ENCODE results near the gene TRAPPC8.
"Not testable (repeated sequence)": the region's sequence is repeated elsewhere in the genome, so short reads cannot be mapped to it uniquely, and the experiment has no call there.

TRAPPC8 gene

DNA sequence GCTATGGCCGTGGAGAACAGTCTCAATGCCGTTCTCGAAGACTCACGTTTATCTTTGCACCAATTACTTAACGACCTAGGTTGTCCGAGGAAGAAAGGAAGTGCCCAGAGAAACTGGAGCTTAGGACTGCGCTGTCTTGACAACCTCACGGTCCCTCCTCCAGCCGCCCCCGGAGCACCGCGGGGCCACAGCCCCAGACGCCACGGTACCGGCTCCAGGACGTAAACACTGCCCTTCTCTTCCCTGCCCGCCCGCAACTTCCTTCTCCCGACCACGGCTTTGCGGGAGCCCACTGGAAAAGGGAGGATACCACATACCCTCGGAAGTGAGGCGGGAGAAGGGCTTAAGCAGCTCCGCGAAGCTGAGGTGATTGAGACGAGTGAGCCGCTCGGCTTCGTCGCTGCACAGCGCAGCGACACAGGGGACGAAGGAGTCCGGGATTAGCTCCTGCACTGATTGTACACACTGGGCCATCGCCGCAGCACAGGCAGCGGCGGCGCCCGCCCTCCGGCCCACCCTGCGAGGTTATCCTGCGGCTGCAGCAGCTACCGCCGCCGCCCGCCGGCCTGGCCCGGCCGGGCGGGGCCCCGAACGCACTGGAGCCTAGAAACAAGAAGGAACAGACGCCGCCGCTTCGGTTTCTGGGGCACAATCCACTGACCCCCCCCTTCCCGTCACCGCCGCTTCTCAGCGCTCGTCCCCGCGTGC lies 483 bp downstream of the TRAPPC8 start:
- peak; percentile 82 for DNase-seq (ENCODE audit: low spot score)

DNA sequence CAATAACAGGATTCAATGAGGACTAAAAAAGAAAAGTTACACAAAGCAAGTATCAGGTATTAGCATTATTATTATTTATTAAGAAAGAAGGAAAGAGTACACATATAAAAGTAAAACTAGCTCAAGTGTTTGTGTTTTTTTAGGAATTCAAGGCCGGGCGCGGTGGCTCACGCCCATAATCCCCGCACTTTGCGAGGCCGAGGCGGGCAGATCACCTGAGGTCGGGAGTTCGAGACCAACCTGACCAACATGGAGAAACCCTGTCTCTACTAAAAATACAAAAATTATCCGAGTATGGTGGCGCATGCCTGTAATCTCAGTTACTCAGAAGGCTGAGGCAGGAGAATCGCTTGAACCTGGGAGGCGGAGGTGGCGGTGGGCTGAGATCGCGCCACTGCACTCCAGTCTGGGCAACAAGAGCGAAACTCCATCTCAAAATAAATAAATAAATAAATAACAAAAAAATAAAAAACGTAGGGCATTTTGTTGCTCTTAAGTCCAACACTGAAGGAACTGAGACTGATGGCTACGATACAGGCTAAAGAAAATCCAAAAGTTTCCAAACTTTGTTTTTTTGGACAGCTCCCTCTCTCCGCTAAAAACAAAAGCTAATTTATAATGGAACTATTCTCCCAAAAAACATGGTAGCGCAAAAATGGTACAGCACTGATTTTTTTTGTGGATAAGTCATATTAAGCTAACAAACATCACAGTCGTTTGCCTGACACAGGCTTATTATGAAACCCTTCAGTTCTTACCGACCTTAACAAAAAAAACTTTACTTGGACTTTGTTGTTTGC lies 1.7 kb downstream of the TRAPPC8 start:
- DNase-seq (ENCODE audit: low spot score), result no peak

GRCh38 chr18:31934773-31935172 lies 8.2 kb downstream of the TRAPPC8 start:
- DNase-seq (ENCODE audit: low spot score), result not testable (repeated sequence)

DNA sequence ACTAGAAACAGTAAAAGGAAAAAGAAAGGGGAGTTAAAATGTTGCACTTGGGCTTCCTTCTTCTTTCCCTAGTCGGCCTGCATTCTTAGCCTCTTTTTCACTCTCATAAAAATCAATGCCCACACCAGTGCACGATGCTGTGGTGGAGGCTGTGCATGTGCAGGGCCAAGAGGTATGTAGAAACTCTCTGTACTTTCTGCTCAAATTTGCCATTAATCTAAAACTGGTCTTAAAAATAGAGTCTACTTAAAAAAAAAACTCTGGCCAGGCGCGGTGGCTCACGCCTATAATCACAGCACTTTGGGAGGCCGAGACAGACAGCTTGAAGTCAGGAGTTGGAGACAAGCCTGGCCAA lies 11.1 kb downstream of the TRAPPC8 start:
- peak; percentile 15 for DNase-seq (ENCODE audit: low spot score)

DNA sequence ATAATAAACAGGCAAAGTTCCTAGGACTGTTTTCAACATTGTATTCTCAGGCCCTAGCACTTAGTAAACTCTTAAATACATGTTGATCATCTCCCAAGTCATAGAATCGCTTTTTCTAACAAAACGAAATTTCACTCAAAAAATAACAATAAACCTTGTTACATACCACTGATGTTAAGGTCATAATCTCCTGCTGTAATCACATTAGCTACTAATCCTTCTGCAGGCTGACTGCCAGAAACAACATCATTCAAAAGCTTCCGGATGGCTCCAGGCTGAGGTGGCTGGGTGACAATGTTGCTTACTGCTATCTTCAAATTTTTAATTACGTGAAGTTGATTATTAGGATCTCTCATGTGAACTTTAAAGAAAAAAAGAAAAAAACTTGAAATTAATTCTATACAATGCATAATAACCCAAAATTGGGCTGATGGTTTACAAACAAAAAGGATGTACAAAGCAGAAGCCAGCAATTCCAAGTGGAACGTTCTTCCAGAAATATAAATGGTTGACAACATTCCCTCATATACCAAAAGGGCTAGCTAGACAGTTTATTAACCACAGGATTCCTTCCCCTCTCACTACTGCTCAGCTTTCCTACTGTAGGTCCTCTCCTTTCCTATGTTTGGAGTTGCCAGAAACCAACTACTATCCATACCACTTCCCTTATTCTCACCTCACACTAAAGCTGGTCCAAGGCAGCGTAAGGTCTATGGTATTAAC lies 11.6 kb downstream of the TRAPPC8 start:
- peak; percentile 82 for DNase-seq (ENCODE audit: low spot score)

- no peak for DNase-seq (ENCODE audit: low spot score)
Measured at GRCh38 chr18:31929273-31929672, 13.7 kb downstream of the TRAPPC8 start.

- DNase-seq (ENCODE audit: low spot score), result not testable (repeated sequence)
Measured at GRCh38 chr18:31926988-31927387, 15.9 kb downstream of the TRAPPC8 start.

DNA sequence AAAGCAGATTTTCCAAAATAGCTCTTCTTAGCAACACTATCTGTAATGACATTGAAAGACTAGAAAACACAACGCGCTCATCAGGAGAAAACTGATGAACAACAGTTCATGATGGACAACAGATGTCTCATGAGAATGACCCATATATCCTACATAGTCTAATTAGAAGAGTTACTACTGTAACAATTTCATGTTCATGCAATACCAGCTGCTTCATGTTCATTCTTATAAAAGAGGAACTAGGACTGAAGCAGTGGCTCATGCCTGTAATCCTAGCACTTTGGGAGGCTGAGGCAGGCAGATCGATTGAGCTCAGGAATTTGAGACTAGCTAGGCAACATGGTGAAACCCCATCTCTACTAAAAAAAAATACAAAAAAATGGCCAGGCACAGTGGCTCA lies 22.7 kb downstream of the TRAPPC8 start:
- DNase-seq (ENCODE audit: low spot score), result no peak

DNA sequence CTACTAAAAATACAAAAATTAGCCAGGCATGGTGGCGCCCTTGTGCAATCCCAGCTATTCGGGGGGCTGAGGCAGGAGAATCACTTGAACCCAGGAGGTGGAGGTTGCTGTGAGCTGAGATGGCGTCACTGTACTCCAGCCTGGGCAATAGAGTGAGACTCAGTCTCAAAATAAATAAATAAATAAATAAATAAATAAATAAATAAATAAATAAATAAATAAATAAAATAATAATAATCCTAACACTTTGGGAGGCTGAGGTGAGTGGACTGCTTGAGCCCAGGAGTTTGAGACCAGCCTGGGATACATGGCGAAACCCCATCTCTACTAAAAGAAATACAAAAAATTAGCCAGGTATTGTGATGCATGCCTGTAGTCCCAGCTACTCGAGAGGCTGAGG lies 23.6 kb downstream of the TRAPPC8 start:
- DNase-seq (ENCODE audit: low spot score), result not testable (repeated sequence)

DNA sequence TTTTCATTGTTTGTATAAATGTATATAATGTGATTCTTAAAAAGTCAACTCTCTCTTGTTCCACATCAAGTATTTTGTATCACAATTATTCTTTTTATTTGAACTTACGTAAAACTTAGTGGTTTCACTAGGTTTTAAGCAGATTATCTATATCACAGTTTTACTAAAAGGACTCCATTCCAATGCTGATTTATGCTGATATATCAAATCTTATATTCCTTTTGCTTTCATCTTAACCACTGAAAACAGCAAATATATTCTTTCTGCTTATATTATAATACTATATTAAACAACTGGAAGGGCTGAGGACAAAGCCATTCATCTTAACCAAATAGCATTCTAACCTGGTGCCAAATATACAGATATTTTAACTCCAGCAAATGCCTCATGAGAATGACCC lies 24.2 kb downstream of the TRAPPC8 start:
- DNase-seq (ENCODE audit: low spot score), result no peak

DNA sequence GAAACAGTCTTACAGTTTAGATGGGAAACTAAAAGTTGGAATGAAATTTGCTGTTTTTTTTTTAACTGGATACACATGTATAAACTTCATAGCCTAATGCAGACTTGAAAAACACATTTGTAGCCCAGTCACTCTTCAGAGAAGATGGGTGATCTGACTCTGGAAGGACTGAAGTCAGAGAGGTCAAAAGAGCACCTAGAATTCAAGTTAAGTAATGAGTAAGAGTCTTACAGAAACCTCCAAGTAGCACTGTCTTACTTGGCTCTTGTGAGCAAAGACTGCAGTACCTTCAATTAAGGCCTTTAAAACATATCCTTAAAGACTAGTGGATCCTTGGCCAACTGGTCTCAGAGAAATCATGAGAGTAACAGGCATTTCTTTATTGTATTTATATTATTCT lies 41.9 kb downstream of the TRAPPC8 start:
- no peak for DNase-seq (ENCODE audit: low spot score)

- DNase-seq (ENCODE audit: low spot score), result not testable (repeated sequence)
Measured at GRCh38 chr18:31899771-31900170, 43.2 kb downstream of the TRAPPC8 start.

- no peak for DNase-seq (ENCODE audit: low spot score)
Measured at GRCh38 chr18:31892936-31893335, 50.0 kb downstream of the TRAPPC8 start.

DNA sequence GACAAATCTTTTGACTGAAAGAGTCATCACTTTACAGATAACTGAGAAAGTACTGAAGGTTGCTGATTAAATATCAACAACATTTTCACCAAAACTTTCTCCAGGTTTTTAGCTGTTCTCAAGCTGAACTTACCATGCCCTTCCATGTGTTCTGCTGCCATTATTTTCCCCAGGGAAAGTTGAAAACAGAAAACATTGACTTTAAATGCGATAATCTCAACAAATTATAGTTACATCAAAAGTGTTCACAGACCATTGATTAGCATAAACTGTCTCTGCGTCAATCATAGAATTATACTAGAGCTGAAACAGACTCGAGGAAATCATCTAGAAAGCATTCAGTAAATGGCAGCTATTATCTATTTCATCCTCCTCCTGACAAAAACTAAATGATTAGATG lies 51.4 kb downstream of the TRAPPC8 start:
- no peak for DNase-seq (ENCODE audit: low spot score)

DNA sequence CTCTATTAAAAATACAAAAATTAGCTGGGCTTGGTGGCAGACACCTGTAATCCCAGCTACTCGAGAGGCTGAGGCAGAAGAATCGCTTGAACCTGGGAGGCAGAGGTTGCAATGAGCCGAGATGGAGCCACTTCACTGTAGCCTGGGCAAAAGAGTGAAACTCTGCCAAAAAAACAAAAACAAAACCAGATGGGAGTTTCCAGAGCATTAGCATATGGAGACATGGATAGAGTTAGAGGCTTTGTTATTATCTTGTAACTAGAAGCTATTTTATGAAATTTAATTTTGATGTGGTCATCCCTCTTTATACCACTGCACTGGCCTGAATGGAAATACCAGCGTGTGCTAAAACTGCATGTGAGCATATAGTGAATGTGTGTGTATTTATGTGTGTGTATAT lies 58.9 kb downstream of the TRAPPC8 start:
- DNase-seq (ENCODE audit: low spot score), result no peak

GRCh38 chr18:31880186-31880898 lies 62.6 kb downstream of the TRAPPC8 start:
- DNase-seq (ENCODE audit: low spot score), result no peak

DNA sequence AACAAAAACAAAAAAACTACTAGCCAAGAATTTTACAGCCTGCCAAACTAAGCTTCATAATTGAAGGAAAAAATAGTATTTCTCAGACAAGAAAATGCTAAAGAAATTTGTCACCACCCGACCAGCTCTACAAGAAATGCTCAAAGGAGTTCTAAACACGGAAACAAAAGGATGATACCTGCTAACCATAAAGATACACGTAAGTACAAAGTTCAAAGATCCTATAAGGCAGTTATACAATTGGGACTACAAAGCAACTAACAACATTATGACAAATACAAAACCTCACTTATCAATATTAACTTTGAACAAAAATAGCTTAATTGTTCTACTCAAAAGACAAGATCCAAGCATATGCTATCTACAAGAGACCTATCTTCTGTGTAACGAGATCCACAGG lies 64.6 kb downstream of the TRAPPC8 start:
- DNase-seq (ENCODE audit: low spot score), result no peak

- no peak for DNase-seq (ENCODE audit: low spot score)
Measured at GRCh38 chr18:31877900-31878299, 65.0 kb downstream of the TRAPPC8 start.

DNA sequence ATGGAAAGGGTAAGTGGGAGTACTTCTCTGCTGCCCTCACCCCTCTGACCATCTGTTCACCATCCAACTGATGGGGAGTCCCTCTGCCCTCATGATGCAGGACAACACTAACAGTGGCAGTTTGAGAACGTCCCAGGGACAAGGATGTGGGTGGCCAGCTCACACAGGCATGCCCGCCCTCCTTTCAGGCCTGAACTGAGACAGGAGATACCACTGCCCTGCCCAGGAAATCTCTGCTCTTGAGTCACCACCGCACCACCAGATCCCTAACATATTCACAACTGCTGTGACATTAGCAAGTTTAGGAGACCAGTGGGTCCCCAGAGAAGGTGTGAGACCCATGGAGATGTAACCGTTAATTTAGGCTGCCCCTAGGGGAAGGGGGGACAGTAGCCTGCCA lies 66.2 kb downstream of the TRAPPC8 start:
- DNase-seq (ENCODE audit: low spot score), result peak; percentile 25

GRCh38 chr18:31875301-31875700 lies 67.6 kb downstream of the TRAPPC8 start:
- DNase-seq (ENCODE audit: low spot score), result no peak

DNA sequence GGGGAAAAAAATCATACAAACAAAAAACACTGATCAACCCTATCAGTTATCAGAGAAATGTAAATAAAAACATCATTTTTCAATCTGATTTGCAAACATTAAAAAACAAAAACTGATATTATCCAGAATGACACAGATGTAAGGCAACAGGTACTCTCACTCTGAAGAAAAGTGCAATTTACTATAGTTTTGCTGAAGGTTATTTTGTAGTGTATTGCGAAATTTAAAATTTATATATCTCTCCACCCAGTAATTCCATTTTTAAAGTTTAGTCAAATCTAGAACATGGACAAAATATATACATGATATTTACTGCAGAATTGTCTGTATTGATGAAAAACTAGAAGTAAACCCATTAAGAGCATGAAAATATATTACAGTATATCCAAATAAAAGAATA lies 79.8 kb downstream of the TRAPPC8 start:
- no peak for DNase-seq (ENCODE audit: low spot score)

DNA sequence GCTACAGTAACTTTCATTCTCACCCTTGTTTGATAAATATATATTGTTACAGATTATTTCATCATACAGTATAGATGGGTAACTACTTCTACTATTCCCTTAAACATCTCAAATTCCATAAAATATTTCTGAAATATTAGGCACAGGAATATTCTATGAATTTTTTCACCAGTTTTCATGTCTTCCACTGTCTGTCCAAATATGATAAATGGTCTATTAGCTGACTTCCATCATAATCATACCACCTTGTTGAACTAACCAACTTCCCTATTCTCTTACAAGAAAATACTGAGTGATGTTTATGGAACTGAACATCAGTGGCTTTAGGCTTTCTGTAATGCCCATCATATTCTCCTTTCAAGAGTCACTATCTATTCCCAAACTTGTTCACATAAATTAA lies 82.4 kb downstream of the TRAPPC8 start:
- DNase-seq (ENCODE audit: low spot score), result no peak
